ENCODE data around the gene ECI1.

The ECI1 gene

GRCh38 chr16:2210009-2210332 lies 41.4 kb downstream of the ECI1 start:
- CTCF ChIA-PET, result interaction anchor here (0.6 kb wide), 1 partner anchor 59 kb away, joined by 4 read pairs; no protein-coding TSS in a partner anchor
- peak overlapping the region; percentile 93 for H3K27ac ChIP-seq

GRCh38 chr16:2209258-2210008 lies 42.0 kb downstream of the ECI1 start:
- no peak for DNase-seq (ENCODE audit: low spot score)
- peak overlapping the region; percentile 93 for H3K27ac ChIP-seq
- no peak for TF ChIP-seq CTCF (conservative IDR thresholded peaks at IDR 0.05; ENCODE audit: low read depth)
- POLR2A ChIA-PET (ENCODE audit: low non-redundant PET), result no interaction called here
- CTCF ChIA-PET, result interaction anchor here (0.6 to 0.7 kb wide), 2 partner anchors 59 to 69 kb away, joined by 3 to 4 read pairs; no protein-coding TSS in a partner anchor

More at GRCh38 chr16:2210009-2210332, 41.4 kb downstream of the ECI1 start:
- POLR2A ChIA-PET (ENCODE audit: low non-redundant PET), result no interaction called here
- no peak for DNase-seq (ENCODE audit: low spot score)
- TF ChIP-seq CTCF (conservative IDR thresholded peaks at IDR 0.05; ENCODE audit: low read depth), result no peak

- H3K27ac ChIP-seq, result peak overlapping the region; percentile 93
- no peak for TF ChIP-seq CTCF (conservative IDR thresholded peaks at IDR 0.05; ENCODE audit: low read depth)
- ChIA-PET POLR2A (ENCODE audit: low non-redundant PET) (no interaction called here), CTCF (interaction anchor here (0.7 kb wide), 1 partner anchor 68 kb away, joined by 3 read pairs; no protein-coding TSS in a partner anchor)
- DNase-seq (ENCODE audit: low spot score), result no peak
Observed at GRCh38 chr16:2208772-2209171, 42.6 kb downstream of the ECI1 start.

GRCh38 chr16:2208308-2208707 lies 43.1 kb downstream of the ECI1 start:
- no peak for TF ChIP-seq CTCF (conservative IDR thresholded peaks at IDR 0.05; ENCODE audit: low read depth)
- no peak for DNase-seq (ENCODE audit: low spot score)
- POLR2A ChIA-PET (ENCODE audit: low non-redundant PET), result no interaction called here
- peak overlapping the region; percentile 93 for H3K27ac ChIP-seq
- CTCF ChIA-PET, result interaction anchor here (0.5 kb wide), 1 partner anchor 70 kb away, joined by 3 read pairs; no protein-coding TSS in a partner anchor

- no peak for DNase-seq (ENCODE audit: low spot score)
- TF ChIP-seq CTCF (conservative IDR thresholded peaks at IDR 0.05; ENCODE audit: low read depth), result no peak
- H3K27ac ChIP-seq, result peak overlapping the region; percentile 93
- ChIA-PET POLR2A (ENCODE audit: low non-redundant PET) (no interaction called here), CTCF (interaction anchor here (0.5 kb wide), 1 partner anchor 70 kb away, joined by 3 read pairs; no protein-coding TSS in a partner anchor)
Observed at GRCh38 chr16:2207872-2208271, 43.5 kb downstream of the ECI1 start.

GRCh38 chr16:2206780-2207433 lies 44.5 kb downstream of the ECI1 start:
- ChIA-PET CTCF (interaction anchor here (0.5 to 1.4 kb wide), 4 partner anchors 12 to 203 kb away, joined by 3 to 5 read pairs (median 4); no protein-coding TSS in a partner anchor), POLR2A (ENCODE audit: low non-redundant PET) (no interaction called here)
- DNase-seq (ENCODE audit: low spot score), result no peak
- peak overlapping the region; percentile 93 for H3K27ac ChIP-seq
- TF ChIP-seq CTCF (conservative IDR thresholded peaks at IDR 0.05; ENCODE audit: low read depth), result no peak
